Measurements from ENCODE around the gene KRTAP4-4.
"Not testable (repeated sequence)": the region's sequence is repeated elsewhere in the genome, so short reads cannot be mapped to it uniquely, and the experiment has no call there.

The KRTAP4-4 gene

GRCh38 chr17:41148971-41149651 lies 11.4 kb downstream of the KRTAP4-4 start:
- not testable (repeated sequence) for DNase-seq (ENCODE audit: low spot score)

DNA sequence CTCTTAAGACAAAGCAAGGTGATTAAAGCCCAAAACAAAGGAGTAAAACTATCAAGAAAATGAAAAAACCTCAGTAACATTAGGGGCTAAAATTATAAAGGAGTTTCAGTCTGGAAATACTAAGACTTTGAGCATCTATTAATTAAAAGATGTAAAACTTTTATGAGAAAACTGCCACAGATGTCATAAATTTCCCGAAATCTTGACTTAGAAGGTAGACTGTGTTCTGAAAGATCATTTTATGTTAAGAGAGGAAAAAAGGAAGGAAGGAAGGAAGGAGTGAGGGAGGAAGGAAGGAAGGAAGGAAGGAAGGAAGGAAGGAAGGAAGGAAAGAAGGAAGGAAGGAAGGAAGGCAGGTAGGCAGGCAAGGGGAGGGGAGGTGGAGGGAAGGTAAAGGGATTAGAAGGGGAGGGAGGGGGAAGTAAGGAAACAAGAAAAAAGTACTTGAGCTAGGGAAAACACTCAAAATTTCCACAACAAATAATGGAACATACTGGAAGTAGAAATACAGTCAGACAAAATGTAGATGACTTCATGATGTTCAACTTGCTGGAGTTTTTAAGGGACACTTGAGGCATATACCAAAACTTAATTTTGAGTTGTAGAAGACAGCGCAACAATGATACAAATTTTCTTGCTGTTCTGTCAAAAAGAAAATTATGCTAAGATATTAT lies 12.9 kb downstream of the KRTAP4-4 start:
- no peak for DNase-seq (ENCODE audit: low spot score)

- no peak for DNase-seq (ENCODE audit: low spot score)
Observed at GRCh38 chr17:41145261-41145660, 15.3 kb downstream of the KRTAP4-4 start.

- no peak for DNase-seq (ENCODE audit: low spot score)
Observed at GRCh38 chr17:41144846-41145245, 15.7 kb downstream of the KRTAP4-4 start.

DNA sequence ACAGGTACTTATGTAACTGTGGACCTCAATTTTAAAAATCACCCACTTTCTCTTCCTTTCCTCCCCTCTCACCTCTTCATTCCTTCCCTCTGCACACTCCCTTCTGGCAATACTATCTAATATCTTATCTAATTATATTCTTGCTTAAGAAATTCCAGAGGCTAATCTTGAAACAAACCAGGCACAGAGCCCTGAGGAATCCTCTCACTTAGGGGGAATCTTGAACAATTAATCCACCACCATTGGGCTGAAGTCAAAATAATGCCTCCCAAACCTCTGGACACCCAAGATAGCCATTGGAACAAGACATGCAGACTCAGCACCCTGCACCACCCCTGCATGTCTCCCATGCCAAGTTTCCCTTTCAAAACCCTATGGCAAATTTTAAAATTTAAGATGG lies 19.2 kb downstream of the KRTAP4-4 start:
- no peak for DNase-seq (ENCODE audit: low spot score)

DNA sequence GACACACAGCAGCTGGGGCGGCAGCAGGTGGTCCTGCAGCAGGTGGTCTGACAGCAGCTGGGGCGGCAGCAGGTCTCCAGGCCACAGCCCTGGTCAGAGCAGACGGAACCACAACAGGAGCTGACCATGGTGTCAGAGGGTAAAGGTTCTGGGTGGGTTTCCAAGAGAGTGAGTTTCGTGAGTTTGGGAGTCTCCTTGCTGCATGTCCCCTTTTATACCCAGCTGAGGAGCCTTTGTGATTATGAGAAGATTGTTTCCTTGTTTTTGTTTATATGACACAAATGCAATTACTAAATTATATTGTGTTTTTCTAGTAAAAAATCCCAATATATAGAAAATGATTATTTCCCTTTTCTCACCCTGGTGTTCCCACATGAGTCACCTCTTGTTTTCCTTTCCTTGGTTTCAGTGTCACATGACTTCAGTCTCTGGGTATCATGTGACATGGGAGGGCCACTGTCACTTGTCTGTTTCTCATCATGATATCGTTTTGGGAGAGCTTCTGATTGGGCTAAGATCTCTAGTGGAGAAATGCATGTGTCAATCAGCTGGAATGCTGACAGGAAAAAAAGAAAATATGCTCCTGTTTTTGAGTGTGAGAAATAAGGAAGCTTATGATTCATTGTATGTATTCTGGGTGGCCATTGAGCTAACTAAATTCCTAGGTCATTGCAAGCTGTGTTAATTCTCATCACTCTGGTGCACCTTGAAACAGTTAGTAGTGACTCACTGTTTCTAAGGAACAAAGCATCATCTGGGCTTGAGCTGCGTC lies 20.0 kb downstream of the KRTAP4-4 start, which contains the start of gene KRTAP4-6:
Gene KRTAP4-6, minus strand, starts transcription at position 185 of the 772 bp plus-strand sequence. Its CDS starts 57 bp downstream, at position 128.
- peak; percentile 54 for DNase-seq (ENCODE audit: low spot score)

GRCh38 chr17:41139865-41140264 lies 20.7 kb downstream of the KRTAP4-4 start:
- DNase-seq (ENCODE audit: low spot score) = not testable (repeated sequence)

DNA sequence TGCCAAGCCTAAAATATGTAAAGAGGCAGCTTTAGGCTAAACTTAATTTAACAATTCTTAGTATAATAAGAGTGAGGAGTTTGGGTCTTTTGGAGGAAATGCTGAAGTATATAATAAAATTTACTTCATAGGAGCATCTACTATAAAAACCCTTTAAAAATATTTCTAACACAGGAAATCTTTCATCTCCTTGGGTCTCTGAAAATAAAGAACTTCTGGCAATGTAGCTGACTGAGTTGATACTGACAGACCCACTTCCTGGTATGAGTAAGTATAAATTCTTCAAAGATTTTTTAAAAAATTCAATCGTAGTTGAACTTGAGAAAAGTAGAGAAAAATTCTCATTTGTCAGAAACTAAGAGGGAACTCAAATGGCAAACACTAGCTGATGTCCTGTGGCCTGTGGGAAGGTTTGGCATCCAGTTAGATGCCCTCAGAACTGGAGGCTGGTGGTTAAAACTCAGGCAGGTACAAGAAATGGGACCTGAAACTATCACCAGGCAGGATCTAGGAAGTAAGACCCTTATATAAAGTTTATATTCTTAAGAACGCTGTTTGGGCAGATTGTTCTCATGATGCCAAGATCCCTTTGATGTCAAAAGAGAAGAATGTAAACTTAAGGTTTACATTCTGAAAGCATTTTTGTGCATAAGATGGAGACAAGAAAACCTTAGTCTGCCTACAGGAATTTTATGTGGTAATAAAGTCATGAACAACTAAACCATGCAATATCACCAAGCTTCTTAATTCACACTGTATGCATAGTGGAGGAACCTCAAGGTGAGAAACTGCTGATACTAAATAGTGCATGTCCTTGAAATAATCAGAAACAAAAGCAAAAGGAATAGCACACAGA lies 26.4 kb downstream of the KRTAP4-4 start:
- no peak for DNase-seq (ENCODE audit: low spot score)

DNA sequence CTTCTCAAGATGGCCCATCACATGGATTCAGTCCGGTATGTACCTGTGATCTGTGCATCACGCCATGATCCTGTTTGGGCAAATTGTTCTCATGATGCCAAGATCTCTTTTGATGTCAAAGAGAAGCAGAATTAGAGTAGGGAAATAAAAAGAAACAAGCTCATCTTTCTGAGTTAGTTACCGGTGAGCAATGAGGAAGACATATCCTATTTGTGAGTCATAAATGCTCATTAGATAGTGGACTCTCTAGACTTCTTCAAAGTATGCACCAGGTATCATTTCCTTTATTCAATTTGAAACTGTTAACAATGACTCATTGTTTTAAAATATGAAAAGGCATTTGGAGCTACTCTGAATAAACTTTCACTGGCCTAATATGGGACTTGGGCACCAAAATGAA lies 28.6 kb downstream of the KRTAP4-4 start:
- DNase-seq (ENCODE audit: low spot score) = no peak

DNA sequence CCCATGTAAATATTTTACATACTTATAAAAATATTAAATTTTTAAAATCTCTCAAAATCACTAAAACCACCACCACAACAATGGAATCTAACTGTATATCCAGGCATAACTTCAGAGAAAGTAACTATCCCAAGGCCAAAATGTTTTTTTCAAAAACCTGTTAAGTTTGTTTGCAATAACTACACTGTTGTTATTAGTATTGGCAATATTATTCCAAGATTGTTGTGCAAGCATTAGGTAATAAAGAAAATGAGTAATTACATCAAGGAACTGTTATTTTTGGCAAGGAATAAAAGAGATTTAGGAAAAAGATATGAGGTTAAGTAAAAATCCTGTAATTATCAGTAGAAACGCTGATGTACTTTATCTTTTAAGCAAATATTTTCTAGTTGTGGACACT lies 33.2 kb downstream of the KRTAP4-4 start:
- no peak for DNase-seq (ENCODE audit: low spot score)

DNA sequence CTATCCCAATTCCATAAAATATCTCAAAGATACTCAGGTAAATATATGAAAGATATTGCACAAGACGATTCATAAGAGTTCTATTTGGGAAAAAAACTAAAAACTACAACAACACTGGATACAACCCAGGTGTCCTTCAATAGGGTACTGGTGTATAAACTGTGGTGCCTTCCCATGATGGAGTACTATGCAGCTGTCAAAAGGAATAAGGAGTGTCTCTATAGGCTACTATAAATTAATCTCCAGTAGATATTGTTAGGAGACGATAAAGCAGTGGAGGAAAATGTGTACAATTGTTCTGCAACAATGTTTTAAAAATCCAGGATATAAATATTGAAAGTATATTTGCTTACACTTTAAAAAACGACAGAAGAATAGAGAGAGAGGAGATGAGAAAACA lies 34.1 kb downstream of the KRTAP4-4 start:
- DNase-seq (ENCODE audit: low spot score) = no peak

DNA sequence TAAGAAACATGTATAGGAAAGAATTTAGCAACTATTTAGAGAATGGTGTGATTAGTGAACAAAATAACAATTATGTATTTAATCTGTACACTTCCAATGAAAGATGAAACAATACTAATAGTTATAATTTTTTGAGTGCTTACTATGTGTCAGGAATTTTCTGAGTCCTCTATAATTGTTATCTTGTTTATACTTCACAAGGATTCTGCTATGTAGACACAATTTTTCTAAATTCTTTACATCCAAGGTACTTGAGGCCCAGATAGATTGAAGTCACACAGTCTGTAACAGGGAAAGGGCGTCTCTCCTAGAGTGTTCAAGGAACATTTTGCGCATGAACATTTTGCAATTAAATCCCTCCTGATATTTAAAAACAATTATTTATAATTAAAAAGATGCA lies 35.5 kb downstream of the KRTAP4-4 start:
- no peak for DNase-seq (ENCODE audit: low spot score)

DNA sequence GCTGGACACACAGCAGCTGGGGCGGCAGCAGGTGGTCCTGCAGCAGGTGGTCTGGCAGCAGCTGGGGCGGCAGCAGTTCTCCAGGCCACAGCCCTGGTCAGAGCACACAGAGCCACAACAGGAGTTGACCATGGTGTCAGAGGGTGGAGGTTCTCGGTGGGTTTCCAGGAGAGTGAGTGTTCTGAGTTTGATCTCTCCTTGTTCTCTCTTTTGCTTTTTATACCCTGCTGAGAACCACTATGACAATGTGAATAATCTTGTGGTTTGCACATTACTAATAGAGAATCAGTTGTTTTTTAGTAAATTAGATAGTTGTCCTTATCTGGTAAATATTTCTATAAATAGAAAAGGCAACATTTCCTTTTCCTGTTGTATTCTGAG lies 36.6 kb downstream of the KRTAP4-4 start, which contains the start of gene KRTAP4-12:
Gene KRTAP4-12, minus strand, starts transcription at position 192 of the 381 bp plus-strand sequence. Its CDS starts 60 bp downstream, at position 132.
- DNase-seq (ENCODE audit: low spot score) = not testable (repeated sequence)

DNA sequence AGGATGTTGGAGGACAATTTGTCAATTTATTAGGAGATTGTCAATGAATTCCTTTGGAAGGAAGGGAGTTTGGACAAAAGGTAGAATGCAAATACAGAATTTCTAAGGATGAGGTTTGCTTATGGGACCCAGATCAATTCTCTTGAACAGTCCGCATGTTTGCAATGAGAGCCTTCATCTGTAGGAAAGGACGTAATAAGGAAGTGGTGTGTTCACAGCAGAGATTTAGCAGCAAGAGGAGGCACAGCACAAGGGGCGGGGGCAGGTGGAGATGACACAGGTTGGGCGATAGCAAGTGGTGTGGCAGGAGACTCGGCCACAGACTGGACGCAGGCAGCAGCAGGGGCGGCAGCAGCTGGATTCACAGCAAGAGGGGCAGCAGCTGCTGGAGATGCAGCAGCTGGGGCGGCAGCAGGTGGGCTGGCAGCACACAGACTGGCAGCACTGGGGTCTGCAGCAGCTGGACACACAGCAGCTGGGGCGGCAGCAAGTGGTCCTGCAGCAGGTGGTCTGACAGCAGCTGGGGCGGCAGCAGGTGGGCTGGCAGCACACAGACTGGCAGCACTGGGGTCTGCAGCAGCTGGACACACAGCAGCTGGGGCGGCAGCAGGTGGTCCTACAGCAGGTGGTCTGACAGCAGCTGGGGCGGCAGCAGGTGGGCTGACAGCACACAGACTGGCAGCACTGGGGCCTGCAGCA lies 37.1 kb downstream of the KRTAP4-4 start:
- DNase-seq (ENCODE audit: low spot score) = not testable (repeated sequence)

GRCh38 chr17:41121742-41122141 lies 38.8 kb downstream of the KRTAP4-4 start:
- no peak for DNase-seq (ENCODE audit: low spot score)

DNA sequence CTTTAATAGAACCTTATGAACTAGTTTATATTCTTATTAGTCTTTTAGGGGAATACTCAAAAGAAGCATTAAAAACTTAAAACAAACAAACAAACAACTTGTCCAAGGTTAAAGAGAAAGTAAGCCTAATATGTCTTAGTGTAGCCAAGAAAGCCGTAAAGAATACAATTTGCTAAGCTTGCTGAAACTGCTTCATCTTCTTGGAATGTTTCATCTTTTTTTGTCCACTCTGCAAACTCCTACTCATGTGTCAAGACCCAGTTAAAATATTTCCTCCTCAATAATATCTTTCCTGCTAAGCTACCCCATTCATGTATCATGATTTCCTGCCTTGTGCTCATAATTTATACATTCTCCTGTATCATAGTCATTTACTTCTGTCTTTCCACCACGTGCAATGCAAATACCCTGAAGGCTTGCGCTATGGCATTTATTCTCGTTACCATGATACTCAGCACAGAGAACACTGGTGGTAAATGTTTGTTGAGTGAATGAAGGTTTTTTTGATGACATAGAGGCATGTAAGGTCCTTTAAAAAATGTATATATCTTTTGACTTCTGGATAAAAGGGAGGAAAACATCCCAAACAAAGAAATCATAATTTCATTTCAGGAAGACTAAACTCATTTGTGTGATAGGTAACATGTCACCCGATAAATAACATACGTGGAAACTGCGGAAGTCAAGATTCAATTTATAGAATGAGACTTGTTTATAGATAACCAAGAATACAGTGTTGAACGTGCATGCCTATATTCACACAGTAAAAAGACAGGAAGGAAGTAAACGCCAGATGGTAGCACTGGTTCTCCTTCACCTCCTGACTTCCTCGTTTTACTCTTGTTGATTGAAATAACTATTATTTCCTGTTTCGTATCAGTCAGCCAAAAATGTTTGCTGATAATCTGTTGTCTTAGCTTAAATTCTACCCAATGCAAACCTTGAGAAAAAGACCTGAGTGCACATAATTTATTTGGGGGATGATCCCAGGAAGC lies 40.6 kb downstream of the KRTAP4-4 start:
- not testable (repeated sequence) for DNase-seq (ENCODE audit: low spot score)

DNA sequence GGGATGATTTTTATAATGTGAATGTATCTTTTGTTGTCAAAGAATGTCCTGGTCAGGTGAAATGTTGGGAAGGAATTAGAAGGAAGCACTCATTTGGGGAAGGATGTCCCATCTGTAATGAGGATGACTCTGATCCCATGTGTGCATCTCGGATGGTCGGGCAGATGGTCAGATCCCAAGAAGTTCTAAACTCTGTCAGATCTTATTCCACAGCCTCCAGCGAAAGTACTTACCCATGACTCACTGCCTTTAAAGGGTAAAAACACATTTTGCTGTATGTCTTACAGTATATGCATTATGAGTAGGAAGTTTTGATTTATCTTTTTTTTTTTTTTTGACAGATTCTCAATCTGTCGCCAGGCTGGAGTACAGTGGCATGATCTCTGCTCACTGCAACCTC lies 41.8 kb downstream of the KRTAP4-4 start:
- DNase-seq (ENCODE audit: low spot score) = no peak

GRCh38 chr17:41117846-41118386 lies 42.6 kb downstream of the KRTAP4-4 start, which contains the start of gene KRTAP4-11:
Gene KRTAP4-11, minus strand, starts transcription at chr17:41118373. Its CDS starts 58 bp downstream, at chr17:41118315.
- DNase-seq (ENCODE audit: low spot score) = not testable (repeated sequence)

DNA sequence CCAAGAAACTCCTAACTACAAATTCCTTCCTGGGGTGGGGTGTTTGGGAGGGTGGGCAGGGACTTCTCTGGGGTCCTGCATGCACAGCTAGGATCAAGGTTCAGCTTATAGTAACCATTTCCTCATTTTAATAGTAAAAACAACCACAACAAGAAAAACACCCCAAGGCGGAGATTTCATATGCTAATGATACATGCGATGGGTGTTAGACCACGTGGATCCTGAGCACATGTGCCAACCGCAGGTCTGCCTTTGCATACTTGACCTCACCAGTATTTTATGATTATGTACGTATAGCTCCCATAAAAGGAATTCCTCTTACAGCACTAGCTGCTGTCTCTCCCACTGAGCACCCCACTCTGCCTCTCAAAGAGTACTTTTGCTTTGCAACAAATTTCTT lies 44.3 kb downstream of the KRTAP4-4 start:
- DNase-seq (ENCODE audit: low spot score) = no peak
